ENCODE data around the gene PKIB. TPM values are rescaled to one million over a fixed set of nuclear protein-coding genes. Genes with fewer than 3 reads are reported as not detected.
A peak's percentile ranks its signal among the peaks of the same experiment; 100 is the strongest.
"Not testable (repeated sequence)": the region's sequence is repeated elsewhere in the genome, so short reads cannot be mapped to it uniquely, and the experiment has no call there.

PKIB gene
- 2.2 TPM for total RNA-seq

GRCh38 chr6:122609881-122610689, at the start of gene PKIB:
PKIB (plus strand) TSS chr6:122610405; CDS start chr6:122717795, 107,390 bp downstream.
- DNase-seq (ENCODE audit: low spot score) (peak; percentile 75), ATAC-seq (peak; percentile 91)
- intact Hi-C loops (cut with DNase I) = no loop called here

- intact Hi-C loops (cut with DNase I) = no loop called here
Observed at GRCh38 chr6:122563364-122564052, 46.7 kb upstream of the PKIB start.

GRCh38 chr6:122564230-122564629, 46.0 kb upstream of the PKIB start:
- no peak for ATAC-seq
- intact Hi-C loops (cut with DNase I) = no loop called here
- no peak for DNase-seq (ENCODE audit: low spot score)

More at GRCh38 chr6:122563364-122564052, 46.7 kb upstream of the PKIB start:
- ATAC-seq (no peak), DNase-seq (ENCODE audit: low spot score) (no peak)

- intact Hi-C loops (cut with DNase I) = no loop called here
- ATAC-seq (no peak), DNase-seq (ENCODE audit: low spot score) (no peak)
Observed at GRCh38 chr6:122565708-122566107, 44.5 kb upstream of the PKIB start.

- intact Hi-C loops (cut with DNase I) = no loop called here
- no peak for ATAC-seq
Observed at GRCh38 chr6:122567034-122567433, 43.2 kb upstream of the PKIB start.

GRCh38 chr6:122568350-122568749, 41.9 kb upstream of the PKIB start:
- no peak for DNase-seq (ENCODE audit: low spot score)
- intact Hi-C loops (cut with DNase I) = no loop called here
- no peak for ATAC-seq

More at GRCh38 chr6:122567034-122567433, 43.2 kb upstream of the PKIB start:
- no peak for DNase-seq (ENCODE audit: low spot score)

- ATAC-seq (no peak), DNase-seq (ENCODE audit: low spot score) (no peak)
- intact Hi-C loops (cut with DNase I) = no loop called here
Observed at GRCh38 chr6:122568797-122569221, 41.4 kb upstream of the PKIB start.

GRCh38 chr6:122569230-122569771, 40.9 kb upstream of the PKIB start:
- DNase-seq (ENCODE audit: low spot score) (no peak), ATAC-seq (no peak)
- intact Hi-C loops (cut with DNase I) = no loop called here

- intact Hi-C loops (cut with DNase I) = no loop called here
- ATAC-seq (no peak), DNase-seq (ENCODE audit: low spot score) (no peak)
Observed at GRCh38 chr6:122571888-122572287, 38.3 kb upstream of the PKIB start.

GRCh38 chr6:122576888-122577287, 33.3 kb upstream of the PKIB start:
- DNase-seq (ENCODE audit: low spot score) = no peak
- intact Hi-C loops (cut with DNase I) = no loop called here
- no peak for ATAC-seq

- no peak for DNase-seq (ENCODE audit: low spot score)
- intact Hi-C loops (cut with DNase I) = no loop called here
- ATAC-seq = no peak
Observed at GRCh38 chr6:122578961-122579360, 31.2 kb upstream of the PKIB start.

GRCh38 chr6:122580737-122581136, 29.5 kb upstream of the PKIB start:
- DNase-seq (ENCODE audit: low spot score) (no peak), ATAC-seq (no peak)
- intact Hi-C loops (cut with DNase I) = no loop called here

- intact Hi-C loops (cut with DNase I) = no loop called here
- DNase-seq (ENCODE audit: low spot score) = no peak
- ATAC-seq = no peak
Observed at GRCh38 chr6:122589115-122589514, 21.1 kb upstream of the PKIB start.

GRCh38 chr6:122598295-122598694, 11.9 kb upstream of the PKIB start:
- intact Hi-C loops (cut with DNase I); DNase-seq (ENCODE audit: low spot score); ATAC-seq: not testable (repeated sequence)

- DNase-seq (ENCODE audit: low spot score) (no peak), ATAC-seq (no peak)
- intact Hi-C loops (cut with DNase I) = no loop called here
Observed at GRCh38 chr6:122604676-122605075, 5.5 kb upstream of the PKIB start.

GRCh38 chr6:122610690-122611455, 668 bp downstream of the PKIB start:
- ATAC-seq = peak; percentile 67
- intact Hi-C loops (cut with DNase I) = no loop called here
- DNase-seq (ENCODE audit: low spot score) = peak; percentile 65

- DNase-seq (ENCODE audit: low spot score) (no peak), ATAC-seq (no peak)
- intact Hi-C loops (cut with DNase I) = no loop called here
Observed at GRCh38 chr6:122612838-122613237, 2.6 kb downstream of the PKIB start.

GRCh38 chr6:122614303-122614702, 4.1 kb downstream of the PKIB start:
- intact Hi-C loops (cut with DNase I) = no loop called here
- DNase-seq (ENCODE audit: low spot score) (no peak), ATAC-seq (no peak)

- no peak for ATAC-seq
- intact Hi-C loops (cut with DNase I) = no loop called here
Observed at GRCh38 chr6:122615409-122615808, 5.2 kb downstream of the PKIB start.

More at GRCh38 chr6:122615409-122615808, 5.2 kb downstream of the PKIB start:
- no peak for DNase-seq (ENCODE audit: low spot score)
